GM21723 (cell line): ENCODE measurements around the gene OSCP1.

Experiments
- ATAC-seq: cut with Tn5 transposase; IDR thresholded peaks from one replicate; pipeline ENCODE4 v1.9.1; 2021; ENCODE audit warnings: mild to moderate bottlenecking, moderate library complexity; ENCODE audit not compliant: unreplicated experiment

OSCP1 gene

GRCh38 chr1:36411674-36412648 is 38.3 kb downstream of the OSCP1 start:
- no peak for ATAC-seq

- no peak for ATAC-seq
These were observed 41.8 kb downstream of the OSCP1 start for GRCh38 chr1:36408479-36408878.

GRCh38 chr1:36406440-36406839 is 43.8 kb downstream of the OSCP1 start:
- no peak for ATAC-seq

- no peak for ATAC-seq
These were observed 47.8 kb downstream of the OSCP1 start for GRCh38 chr1:36402504-36402890.

- no peak for ATAC-seq
These were observed 48.4 kb downstream of the OSCP1 start for GRCh38 chr1:36401602-36402503.

- no peak for ATAC-seq
These were observed 49.2 kb downstream of the OSCP1 start for GRCh38 chr1:36400825-36401601.

GRCh38 chr1:36400514-36400824 is 49.8 kb downstream of the OSCP1 start:
- ATAC-seq = no peak

- no peak for ATAC-seq
These were observed 51.8 kb downstream of the OSCP1 start for GRCh38 chr1:36398370-36398977.

- peak; percentile 87 for ATAC-seq
These were observed 52.6 kb downstream of the OSCP1 start, which contains the start of gene LSM10 for GRCh38 chr1:36397378-36398230. Gene LSM10, minus strand, starts transcription at chr1:36397908. Its CDS starts 3,779 bp downstream, at chr1:36394129.

GRCh38 chr1:36397083-36397377 is 53.2 kb downstream of the OSCP1 start:
- no peak for ATAC-seq

GRCh38 chr1:36396359-36396758 is 53.9 kb downstream of the OSCP1 start:
- no peak for ATAC-seq

GRCh38 chr1:36393686-36394085 is 56.6 kb downstream of the OSCP1 start:
- no peak for ATAC-seq

- ATAC-seq = no peak
These were observed 57.4 kb downstream of the OSCP1 start for GRCh38 chr1:36392836-36393235.

- no peak for ATAC-seq
These were observed 59.0 kb downstream of the OSCP1 start for GRCh38 chr1:36391271-36391670.

- ATAC-seq = no peak
These were observed 59.8 kb downstream of the OSCP1 start for GRCh38 chr1:36390411-36390810.

GRCh38 chr1:36389999-36390398 is 60.3 kb downstream of the OSCP1 start:
- no peak for ATAC-seq

- no peak for ATAC-seq
These were observed 61.0 kb downstream of the OSCP1 start for GRCh38 chr1:36389261-36389660.

- ATAC-seq = no peak
These were observed 62.9 kb downstream of the OSCP1 start for GRCh38 chr1:36387141-36387949.
